ENCODE results near the gene ELF5. TPM values are rescaled to one million over a fixed set of nuclear protein-coding genes. Genes with fewer than 3 reads are reported as not detected.

ELF5 gene
- total and polyA plus RNA-seq, 2 of the 8 experiments (the other 6 are each of a cell fraction or from before 2014, with no cell fraction given) = not detected

DNA sequence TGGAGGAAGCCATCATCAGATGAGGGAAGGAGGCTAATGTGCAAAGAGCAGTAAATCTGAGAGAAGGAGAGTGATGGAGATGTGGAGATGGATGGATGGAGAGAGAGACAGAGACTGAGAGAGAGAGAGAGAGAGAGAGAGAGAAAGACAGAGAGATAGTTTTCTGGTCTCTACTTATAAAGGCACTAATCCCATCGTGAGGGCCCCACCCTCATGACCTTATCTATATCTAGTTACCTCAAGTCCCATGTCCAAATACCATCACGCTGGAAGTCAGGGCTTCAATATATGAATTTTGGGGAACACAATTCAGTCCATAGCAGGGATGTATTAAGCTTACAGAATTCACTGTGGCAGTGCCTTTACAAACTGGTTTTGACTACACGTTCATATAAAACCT, 21.2 kb upstream of the ELF5 start:
- H3K4ac ChIP-seq (replicated peaks; ENCODE audit: insufficient read length, low read depth, low read length) = no peak overlapping the region
- H3K9me3 ChIP-seq (ENCODE audit: insufficient read depth in 2 of 2, low read depth in 1 of 2, low read length in 1 of 2) = no peaks in the 10 kb centered on the region
- no peak overlapping the region for H3K18ac ChIP-seq (ENCODE audit: extremely low read depth, low read length)
- 97% methylated on average over 3 of the region's 3 CpGs; no CpG with 5 or more reads in 1 of the 2 experiments for WGBS, 2 experiments (ENCODE audit: extremely low coverage in 1 of 2, insufficient coverage in 1 of 2, insufficient read length in 1 of 2, insufficient replicate concordance in 2 of 2, low coverage in 1 of 2, low lambda C conversion rate in 2 of 2, missing lambda C conversion rate in 1 of 2)
- H3K23me2 ChIP-seq (ENCODE audit: low read depth, low read length) = no peaks in the 10 kb centered on the region; the same call in 1 of the 2 replicates
- H3K4me3 ChIP-seq (ENCODE audit: extremely low read depth in 1 of 4, insufficient read depth in 2 of 4, low read depth in 3 of 4, low read length in 4 of 4) = no peak overlapping the region
- H2BK120ac ChIP-seq (replicated peaks; ENCODE audit: low read depth, low read length) = no peak overlapping the region
- no peak overlapping the region for H2AFZ ChIP-seq (ENCODE audit: low read length)
- CTCF ChIA-PET (ENCODE audit: partially characterized antibody) = interaction anchor here (1.5 kb wide), 1 partner anchor 31 kb away, joined by 5 read pairs; no protein-coding TSS in a partner anchor
- H3K36me3 ChIP-seq (ENCODE audit: control insufficient read depth in 2 of 4, insufficient read depth in 4 of 4, low read length in 3 of 4) = no peaks in the 10 kb centered on the region
- no peak overlapping the region for H3K14ac ChIP-seq (ENCODE audit: insufficient read length)
- H4K20me1 ChIP-seq (replicated peaks in 1 of 2; ENCODE audit: control insufficient read depth in 1 of 2, insufficient read depth in 2 of 2, low read length in 2 of 2) = no peaks in the 10 kb centered on the region
- H4K8ac ChIP-seq (ENCODE audit: extremely low read depth, insufficient read depth, low read length) = no peak overlapping the region
- H4K91ac ChIP-seq (replicated peaks; ENCODE audit: insufficient read length, low read length) = no peak overlapping the region
- H3K56ac ChIP-seq (replicated peaks; ENCODE audit: insufficient read length, low read depth, low read length) = no peak overlapping the region
- POLR2A ChIA-PET (ENCODE audit: partially characterized antibody) = no interaction called here
- TF ChIP-seq KDM5A (IDR thresholded peaks at IDR 0.05; ENCODE audit: low read length) (no peak), FOSL1 (IDR thresholded peaks at IDR 0.05; ENCODE audit: insufficient read depth, low read depth, low read length) (no peak)
- H3K4me2 ChIP-seq (ENCODE audit: insufficient read depth in 1 of 2, low read depth in 2 of 2, low read length in 2 of 2) = no peak overlapping the region
- no peak overlapping the region for H2BK5ac ChIP-seq (ENCODE audit: low read depth, low read length)
- no peak overlapping the region for H3K9ac ChIP-seq (replicated peaks in 1 of 4; ENCODE audit: extremely low read depth in 1 of 4, low read depth in 3 of 4, low read length in 3 of 4)
- no peak overlapping the region for H2BK15ac ChIP-seq (ENCODE audit: low read length)
- H3K27ac ChIP-seq (ENCODE audit: low read depth, low read length) = no peak overlapping the region
- H3K79me2 ChIP-seq (ENCODE audit: control insufficient read depth in 1 of 2, insufficient read depth in 2 of 2, low read length in 2 of 2) = no peaks in the 10 kb centered on the region
- H2BK20ac ChIP-seq (ENCODE audit: low read length) = no peak overlapping the region
- no peak overlapping the region for H3K23ac ChIP-seq (ENCODE audit: insufficient read length)
- DNase-seq (ENCODE audit: low read depth in 1 of 2, low spot score in 2 of 2) (no peak), FAIRE-seq (no peak)
- no peak overlapping the region for H4K5ac ChIP-seq (ENCODE audit: insufficient read length, low read depth, low read length)
- H3K79me1 ChIP-seq (ENCODE audit: low read depth, low read length) = no peaks in the 10 kb centered on the region
- H2AK5ac ChIP-seq (ENCODE audit: low read depth, low read length) = no peak overlapping the region
- no peaks in the 10 kb centered on the region for H3K27me3 ChIP-seq (replicated peaks in 1 of 4; ENCODE audit: control insufficient read depth in 3 of 4, extremely low read depth in 1 of 4, insufficient read depth in 3 of 4, low read length in 3 of 4)
- no peak overlapping the region for H2BK12ac ChIP-seq (ENCODE audit: low read depth, low read length)
- H3K4me1 ChIP-seq (replicated peaks in 1 of 4; ENCODE audit: control insufficient read depth in 3 of 4, insufficient read depth in 4 of 4, low read length in 3 of 4) = no peaks in the 10 kb centered on the region

Data from H1 (cell line).